ENCODE data around the gene CAMK2B.
A peak's percentile ranks its signal among the peaks of the same experiment; 100 is the strongest.

CAMK2B gene

DNA sequence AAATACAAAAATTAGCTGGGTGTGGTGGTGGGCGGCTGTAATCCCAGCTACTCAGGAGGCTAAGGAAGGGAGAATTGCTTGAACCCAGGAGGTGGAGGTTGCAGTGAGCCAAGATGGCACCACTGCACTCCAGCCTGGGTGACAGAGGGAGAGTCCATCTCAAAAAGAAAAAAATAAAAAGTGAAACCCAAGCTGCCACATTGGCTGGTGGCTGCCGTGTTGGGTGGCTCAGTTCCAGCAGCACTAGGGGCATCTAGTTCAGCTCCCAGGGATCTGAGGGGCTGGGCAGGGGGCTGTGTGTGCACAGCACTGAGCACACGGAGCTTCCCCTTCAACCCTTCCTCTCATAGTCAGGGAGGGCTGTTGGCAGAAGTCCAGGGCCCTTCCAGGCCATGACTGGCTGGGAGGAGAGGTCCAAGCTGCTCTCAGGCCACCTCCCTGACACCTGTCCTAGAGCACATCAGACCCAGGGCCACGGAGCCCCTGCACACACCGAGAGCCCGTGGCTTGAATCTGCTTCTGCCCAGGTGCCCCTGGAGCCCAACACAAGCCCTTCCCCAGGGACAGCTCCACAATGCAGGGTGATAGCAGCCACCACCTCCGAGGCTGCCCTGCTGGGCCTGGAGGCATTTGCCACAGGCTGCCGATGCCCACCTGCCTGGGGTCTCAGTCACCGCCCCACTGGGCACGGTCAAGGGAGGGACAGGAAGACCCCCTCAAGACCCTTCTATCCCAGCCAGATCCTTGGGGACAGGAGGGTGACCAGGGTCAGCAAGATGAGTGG lies 77.3 kb downstream of the CAMK2B start:
- intact Hi-C loops (cut with DNase I): no loop called here
- no peak for DNase-seq

GRCh38 chr7:44246396-44247113 lies 78.8 kb downstream of the CAMK2B start:
- DNase-seq: no peak
- intact Hi-C loops (cut with DNase I): no loop called here

- DNase-seq: peak in 2 of 42 donors; percentile 23 to 48
- intact Hi-C loops (cut with DNase I): no loop called here
Observed at GRCh38 chr7:44244282-44244681, 81.1 kb downstream of the CAMK2B start.

- DNase-seq: no peak
- intact Hi-C loops (cut with DNase I): loop anchor here (2.0 kb wide), 1 partner anchor 237 kb away; no protein-coding TSS in a partner anchor
Observed at GRCh38 chr7:44242091-44242490, 83.3 kb downstream of the CAMK2B start.

- intact Hi-C loops (cut with DNase I): no loop called here
- peak; percentile 44 to 86 (median 72) for DNase-seq
Observed at GRCh38 chr7:44240983-44241510, 84.3 kb downstream of the CAMK2B start.

DNA sequence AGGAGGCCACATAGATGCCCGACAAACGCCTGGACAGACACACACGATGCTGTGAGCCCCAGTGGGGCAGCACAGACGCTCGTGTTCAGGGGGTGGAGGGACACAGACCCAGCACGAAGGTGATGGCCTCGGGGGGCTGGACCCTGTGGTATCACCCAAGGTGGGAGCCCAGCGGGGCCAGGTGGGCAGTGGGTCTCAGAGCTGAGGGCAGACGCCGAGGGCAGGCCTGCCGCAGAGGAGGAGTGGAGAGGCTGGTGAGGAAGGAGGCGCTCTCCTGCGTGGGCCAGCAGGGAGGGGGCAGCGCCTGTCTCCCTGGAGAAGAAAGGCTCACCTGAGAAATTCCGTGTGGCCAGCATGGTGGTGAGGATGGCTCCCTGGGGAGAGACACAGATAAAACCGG lies 85.0 kb downstream of the CAMK2B start:
- intact Hi-C loops (cut with DNase I): no loop called here
- DNase-seq: peak in 4 of 42 donors; percentile 33 to 60 (median 38)

DNA sequence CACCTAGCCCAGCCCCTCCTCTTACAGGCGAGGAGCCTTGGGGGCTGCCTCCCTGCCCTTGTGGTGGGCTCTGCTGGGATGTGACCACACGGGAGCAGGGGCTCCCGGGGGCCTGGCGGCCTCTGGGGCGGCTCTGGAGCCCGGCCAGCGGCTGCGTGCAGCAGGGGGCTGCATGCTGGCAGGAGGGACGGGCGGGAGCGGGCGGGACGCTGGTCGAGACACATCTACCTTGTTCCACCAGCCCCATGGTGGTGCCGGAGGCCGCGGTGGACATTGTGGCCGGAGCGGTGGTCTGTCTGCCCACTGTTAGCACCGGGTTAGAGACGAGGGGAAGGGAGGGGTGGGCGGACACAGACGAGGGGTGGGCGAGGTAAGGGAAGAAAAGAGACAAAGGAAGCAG lies 86.0 kb downstream of the CAMK2B start:
- intact Hi-C loops (cut with DNase I): no loop called here
- DNase-seq: no peak

DNA sequence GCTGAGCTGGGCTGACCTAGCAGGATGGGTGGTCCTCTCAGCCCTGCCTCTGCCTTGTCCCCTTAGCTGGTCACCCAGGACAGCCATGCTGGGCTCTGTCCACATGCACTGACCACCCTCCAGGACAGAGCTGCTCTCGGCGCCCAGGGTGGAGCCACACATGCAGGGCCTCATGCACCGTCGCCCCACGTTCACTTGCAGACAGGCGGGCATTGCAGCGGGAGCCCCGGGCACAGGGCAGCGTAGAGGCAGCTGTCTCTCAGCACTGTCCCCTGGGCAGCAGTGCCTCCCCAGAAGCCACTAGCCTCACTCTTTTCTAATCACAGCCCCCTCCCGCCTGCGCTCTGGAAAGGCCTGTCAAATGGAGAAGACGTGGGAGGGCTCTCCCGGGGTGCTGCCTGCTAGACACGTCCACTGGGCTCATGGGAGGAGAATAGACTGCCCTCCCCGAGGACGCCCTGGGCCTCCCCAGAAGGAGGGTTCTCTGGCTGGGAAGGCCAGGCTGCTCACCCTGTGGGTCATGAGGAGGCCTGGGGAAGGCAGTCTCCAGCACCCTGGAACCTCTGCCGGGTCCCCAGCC lies 87.2 kb downstream of the CAMK2B start:
- no peak for DNase-seq
- intact Hi-C loops (cut with DNase I): no loop called here

GRCh38 chr7:44237696-44238095 lies 87.7 kb downstream of the CAMK2B start:
- no peak for DNase-seq
- intact Hi-C loops (cut with DNase I): no loop called here

DNA sequence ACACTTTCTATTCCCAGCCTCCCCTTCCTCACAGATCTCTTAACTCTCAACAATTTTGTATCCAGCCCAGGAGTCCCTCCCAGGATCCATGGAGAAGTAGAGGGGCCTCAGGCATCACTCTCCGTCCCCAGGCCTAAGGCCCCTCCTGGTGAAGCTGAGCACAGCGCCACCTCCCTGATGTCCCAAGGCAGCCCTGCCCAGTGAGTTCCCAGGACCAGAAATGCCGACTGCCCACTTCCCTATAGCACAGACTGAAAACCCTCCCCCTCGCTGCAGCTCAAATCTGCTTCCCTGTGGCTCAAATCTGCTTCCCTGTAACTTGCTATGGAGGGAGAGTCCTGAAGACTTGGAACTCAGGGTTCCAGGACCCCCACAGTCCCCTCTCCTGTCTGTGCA lies 89.1 kb downstream of the CAMK2B start:
- intact Hi-C loops (cut with DNase I): no loop called here
- DNase-seq: no peak

- intact Hi-C loops (cut with DNase I): no loop called here
- DNase-seq: peak in 9 of 42 donors; percentile 25 to 58 (median 42)
Observed at GRCh38 chr7:44235582-44236332, 89.6 kb downstream of the CAMK2B start.

- intact Hi-C loops (cut with DNase I): no loop called here
- no peak for DNase-seq
Observed at GRCh38 chr7:44235066-44235465, 90.3 kb downstream of the CAMK2B start.

DNA sequence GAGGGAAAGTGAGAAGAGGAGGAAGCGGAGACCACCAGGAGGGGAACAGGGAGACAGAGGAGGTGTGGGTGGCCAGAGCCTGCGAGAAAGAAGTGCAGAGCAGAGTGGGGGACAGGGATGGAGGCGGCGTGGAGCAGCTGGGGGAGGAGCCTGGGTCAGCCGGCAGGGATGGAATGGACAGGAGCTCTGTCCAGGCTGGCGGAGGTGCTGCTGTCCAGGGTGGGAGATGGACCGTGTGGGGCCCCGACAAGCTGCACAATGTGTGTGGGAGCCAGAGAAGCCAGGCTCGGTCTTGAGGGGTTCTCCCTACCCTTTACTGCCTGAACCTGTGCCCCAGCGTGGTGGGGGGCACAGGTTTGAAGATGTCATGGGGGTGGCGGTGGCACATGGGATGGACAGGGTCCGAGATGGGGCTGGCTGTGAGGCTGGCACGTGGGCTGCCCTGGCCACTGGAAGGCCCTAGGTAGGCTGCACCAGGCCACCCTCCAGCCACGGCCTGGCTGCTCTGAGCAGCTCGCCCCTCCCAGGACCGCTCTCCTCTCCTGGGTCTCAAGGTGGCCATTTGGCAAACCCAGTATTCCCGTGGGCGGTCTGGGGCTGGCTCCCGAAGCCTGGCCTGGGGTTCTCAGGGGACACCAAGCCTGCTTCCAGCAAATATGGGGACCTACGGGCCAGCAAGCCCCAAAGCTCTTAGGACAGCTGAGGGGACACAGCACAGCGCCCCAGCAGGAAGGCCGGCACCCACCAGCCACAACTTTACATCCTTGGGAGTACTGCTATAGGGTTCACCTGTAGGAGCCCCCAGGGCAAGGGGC lies 92.3 kb downstream of the CAMK2B start:
- intact Hi-C loops (cut with DNase I): no loop called here

DNA sequence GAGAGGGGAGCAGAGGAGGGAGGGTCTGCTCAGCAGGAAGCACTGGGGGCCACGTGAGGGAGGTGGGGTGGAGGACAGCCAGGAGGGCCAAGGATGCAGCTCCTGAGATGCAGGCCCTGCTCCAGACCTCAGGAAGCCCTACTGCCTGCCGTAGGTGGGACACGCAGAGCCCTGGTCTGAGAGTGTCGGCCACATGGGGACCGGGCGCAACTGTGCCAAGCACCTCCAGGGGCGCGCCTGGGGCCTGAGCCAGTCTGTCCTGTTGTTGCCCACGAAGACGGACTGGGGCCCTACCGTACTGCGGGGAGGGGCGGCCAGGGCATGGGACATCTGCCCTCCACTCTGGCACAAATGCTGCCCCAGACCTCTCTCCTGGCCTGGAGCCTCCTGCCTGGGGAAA lies 93.0 kb downstream of the CAMK2B start:
- intact Hi-C loops (cut with DNase I): no loop called here
- DNase-seq: no peak

More for the DNA sequence above, 92.3 kb downstream of the CAMK2B start:
- DNase-seq: no peak

- no peak for DNase-seq
Observed at GRCh38 chr7:44231088-44231487, 94.3 kb downstream of the CAMK2B start.

DNA sequence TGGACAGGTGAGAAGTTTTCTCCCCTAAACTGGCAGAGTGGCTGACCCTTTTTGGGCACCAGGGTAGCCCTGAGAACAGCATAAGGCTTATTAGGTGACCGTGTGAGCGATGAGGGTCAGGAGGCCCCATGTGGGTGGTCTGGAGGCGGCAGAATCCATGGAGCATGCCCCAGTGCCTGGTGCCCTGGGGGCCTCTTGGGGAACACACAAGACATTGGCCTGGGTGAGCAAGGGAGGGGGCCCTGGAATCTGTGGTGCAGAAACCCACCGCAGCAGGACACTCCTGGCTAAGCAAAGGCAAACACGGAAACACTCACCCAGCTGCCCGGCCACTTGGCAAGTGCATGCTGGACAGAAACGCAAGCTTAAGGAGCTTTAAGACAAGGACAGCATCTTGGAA lies 95.1 kb downstream of the CAMK2B start:
- no peak for DNase-seq
- intact Hi-C loops (cut with DNase I): no loop called here

More at GRCh38 chr7:44231088-44231487, 94.3 kb downstream of the CAMK2B start:
- intact Hi-C loops (cut with DNase I): no loop called here

DNA sequence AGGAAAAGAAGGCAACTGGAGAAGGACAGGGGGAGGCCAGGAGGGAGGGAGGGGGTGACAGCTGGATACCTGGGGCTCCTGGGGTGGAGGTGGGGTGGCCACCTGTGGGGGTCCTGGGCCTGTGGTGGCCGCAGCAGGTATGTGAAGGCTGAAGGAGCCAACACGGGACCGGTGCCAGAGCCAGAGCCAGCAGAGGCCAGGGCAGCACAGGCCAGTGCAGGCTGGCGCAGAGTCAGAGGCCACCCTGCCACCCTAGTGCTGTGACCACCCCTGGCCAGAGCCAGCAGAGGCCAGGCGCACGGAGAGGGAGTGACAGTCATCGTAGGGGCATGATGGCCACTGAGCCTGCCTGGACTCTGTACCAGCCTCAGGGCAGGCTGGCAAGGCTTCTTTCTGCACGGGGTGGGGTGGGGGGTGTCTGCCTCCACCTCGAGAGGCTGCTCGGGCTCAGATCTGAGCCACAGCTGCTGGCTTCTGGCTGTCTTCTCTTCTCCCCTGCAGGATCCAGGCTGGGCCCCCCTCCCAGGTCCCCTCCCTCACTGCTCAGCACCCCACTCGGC lies 95.8 kb downstream of the CAMK2B start:
- intact Hi-C loops (cut with DNase I): no loop called here
- DNase-seq: no peak

Measured in head of caudate nucleus (tissue), 42 donors.